HG03175 (cell line): ENCODE measurements around the gene LENEP.

Source experiments
- ATAC-seq: cut with Tn5 transposase; IDR thresholded peaks from one replicate; pipeline ENCODE4 v1.9.1; 2021; ENCODE audit warnings: mild to moderate bottlenecking, moderate library complexity; ENCODE audit not compliant: unreplicated experiment

Gene LENEP

DNA sequence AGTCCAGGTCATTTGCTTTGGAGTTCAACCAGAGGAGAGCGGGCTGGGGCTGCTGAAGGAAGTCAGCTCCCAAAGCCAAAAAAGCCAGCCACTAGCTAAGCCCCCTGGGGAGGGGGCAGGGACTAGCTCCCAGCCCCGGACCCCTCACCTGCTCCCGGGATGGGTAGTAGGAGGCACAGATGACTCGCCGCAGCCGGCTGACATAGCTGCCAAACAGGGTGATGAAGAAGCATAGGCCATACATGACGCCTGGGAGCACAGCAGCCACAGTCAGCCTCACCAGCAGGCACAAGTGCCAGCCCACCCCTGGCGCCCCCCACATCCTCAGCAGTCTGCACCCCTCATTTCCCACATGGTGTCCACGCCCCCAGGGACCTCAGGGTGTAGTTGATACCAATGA, 32.8 kb downstream of the LENEP start:
- ATAC-seq, result no peak

DNA sequence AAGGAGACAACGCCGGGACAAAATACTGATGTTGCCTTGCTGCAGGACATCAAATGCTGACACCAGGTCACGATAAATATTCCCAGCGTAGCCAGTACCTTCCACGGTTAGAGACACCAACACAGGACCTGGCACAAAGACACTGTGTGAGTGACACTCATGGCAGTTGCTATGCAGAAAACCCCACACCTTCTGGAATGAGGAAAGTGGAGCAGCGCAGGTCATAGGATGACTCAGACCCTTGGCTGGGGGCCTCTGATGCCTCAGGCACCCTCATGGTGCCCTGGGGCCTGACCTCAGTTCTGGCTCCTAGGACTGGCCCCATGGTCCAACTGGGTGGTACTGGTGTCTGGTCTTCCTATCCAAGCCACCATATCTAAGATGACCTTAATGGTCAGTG, 33.2 kb downstream of the LENEP start:
- ATAC-seq, result no peak

DNA sequence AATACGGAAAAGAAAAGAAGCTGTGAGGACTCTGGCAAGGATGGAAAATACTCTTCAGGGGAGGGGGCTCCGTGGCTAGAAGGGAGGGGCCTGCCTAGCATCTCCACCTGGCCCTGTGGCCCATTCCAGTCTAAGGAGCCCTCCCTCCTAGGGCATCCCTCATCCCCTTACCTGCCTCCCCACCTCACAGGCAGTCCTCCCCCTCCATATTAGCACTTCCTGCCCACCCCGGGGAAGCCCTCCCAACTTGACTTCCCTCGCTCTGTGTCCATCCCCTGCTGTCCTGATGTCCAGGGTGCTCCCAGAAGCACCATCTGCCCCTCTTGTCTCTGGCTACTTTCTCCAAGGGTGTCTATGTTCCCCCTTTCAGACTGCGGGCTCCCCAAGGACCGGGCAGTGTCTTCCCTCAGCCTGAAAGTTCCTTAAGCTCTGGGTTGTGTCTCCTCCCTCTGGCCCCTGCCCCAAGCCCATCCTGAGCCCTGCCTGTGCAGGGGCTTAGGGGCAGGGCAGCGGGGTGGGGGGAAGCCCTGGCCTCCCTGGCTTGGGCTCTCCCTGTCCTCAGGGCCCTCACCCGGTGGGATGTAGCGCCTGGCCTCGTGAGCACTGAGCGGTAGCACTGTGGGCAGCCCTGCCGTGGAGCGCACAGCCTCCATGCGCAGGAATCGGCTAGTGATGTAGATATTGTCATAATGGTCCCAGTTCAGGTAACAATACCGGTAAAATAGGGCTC, 36.3 kb downstream of the LENEP start:
- no peak for ATAC-seq

- ATAC-seq, result no peak
Measured at GRCh38 chr1:155030243-155030795, 36.9 kb downstream of the LENEP start.

DNA sequence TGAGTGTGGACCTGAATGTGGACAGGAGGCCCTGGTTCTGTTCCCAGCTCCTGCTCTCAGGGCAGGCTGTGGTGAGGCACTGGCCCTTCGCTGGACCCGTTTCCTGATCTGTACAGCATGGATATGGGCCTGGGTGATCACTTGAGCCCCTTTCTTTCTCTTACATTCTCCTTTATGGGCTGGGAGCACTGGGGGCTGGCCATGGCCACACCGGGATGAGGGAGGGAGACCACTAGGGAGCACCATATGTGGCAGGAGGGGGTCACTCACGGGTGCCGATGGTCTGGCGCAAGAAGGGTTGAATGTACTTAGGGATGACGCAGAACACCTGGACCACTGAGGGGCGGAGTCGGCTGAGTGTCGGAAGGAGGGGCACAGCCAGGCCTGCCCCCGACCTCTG, 37.5 kb downstream of the LENEP start:
- no peak for ATAC-seq

DNA sequence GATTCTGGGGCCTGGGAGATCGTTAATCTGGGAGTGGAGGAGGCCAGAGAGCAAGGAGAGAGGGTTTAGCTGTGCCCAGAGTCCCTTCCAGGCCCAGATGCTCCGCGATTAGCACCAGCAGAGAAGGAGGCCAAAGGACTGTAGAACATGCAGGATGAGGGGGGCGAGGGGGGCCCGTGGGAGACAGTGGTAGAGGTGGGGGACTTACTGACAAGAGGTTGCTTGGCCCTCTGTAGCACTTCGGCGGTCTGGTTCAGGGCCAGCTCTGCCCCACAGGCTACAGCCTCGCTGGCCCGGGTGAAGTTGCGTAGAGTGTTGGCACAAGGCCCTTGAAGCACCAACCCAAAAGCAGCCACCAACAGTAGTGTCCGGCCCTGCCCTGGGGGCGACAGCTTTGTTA, 39.5 kb downstream of the LENEP start:
- ATAC-seq, result no peak

GRCh38 chr1:155033524-155033923, 40.1 kb downstream of the LENEP start, which contains the start of the genes DCST1 and DCST2:
Gene DCST1 (plus strand): TSS chr1:155033824. CDS start chr1:155034037, 213 bp downstream.
Gene DCST2 (minus strand): TSS chr1:155033781. CDS start chr1:155033701, 80 bp downstream.
- no peak for ATAC-seq

DNA sequence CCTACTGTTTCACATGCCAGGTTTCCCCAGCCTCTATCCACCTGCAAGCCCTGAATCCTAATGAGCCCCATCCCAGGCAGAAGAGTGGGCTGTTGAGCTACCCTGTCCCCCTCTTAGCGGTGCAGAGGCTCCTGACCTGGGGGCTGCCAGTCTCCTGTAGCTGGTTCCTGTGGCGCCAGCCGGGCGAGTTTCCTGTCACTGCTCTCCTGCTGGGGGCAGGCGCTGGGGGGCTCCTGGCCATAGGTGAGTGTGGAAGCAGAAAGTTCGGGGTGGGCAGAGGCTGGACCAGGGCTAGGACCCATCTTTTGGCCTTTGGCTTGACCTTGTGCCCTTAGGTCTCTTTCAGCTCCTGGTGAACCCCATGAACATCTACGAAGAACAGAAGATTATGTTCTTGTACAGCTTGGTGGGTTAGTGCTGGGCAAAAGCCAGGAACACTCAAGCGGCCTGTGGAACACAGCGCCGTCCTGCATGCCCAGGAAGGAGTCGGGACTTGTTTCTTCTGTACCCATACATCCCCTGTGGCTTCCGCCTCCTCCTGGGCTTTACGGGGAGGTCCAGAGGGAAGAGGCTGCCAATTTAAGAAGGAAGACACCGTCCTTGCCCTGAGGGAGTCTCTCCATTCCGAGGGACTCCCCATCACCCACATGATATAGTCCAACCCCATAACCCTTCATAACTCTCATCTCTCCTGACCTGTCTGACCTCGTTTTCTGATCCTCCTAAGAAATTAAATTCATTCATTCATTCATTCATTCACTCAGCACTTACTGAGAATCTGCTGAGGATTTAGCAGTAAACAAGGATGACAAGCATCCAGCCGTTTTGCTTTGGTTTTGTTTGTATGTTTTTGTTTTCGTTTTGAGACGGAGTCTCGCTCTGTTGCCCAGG, 41.2 kb downstream of the LENEP start:
- no peak for ATAC-seq

DNA sequence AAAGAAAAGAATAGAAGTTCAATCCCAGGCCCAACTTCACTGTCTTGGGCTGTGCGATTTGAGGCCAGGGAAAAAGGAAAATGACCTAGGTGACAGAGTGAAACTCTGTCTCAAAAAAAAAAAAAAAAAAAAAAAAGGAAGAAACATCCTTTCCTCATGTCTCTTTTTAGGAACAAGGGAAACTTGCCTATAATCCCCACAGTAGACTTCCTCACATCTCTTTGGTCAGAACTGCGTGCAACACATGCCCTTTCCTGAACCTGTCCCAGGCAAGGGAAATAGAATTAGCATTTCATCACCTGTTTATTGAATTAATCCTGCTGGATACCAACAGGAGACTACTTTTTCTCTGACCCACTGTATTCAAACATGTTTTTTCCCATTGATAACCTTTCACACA, 42.5 kb downstream of the LENEP start:
- no peak for ATAC-seq

DNA sequence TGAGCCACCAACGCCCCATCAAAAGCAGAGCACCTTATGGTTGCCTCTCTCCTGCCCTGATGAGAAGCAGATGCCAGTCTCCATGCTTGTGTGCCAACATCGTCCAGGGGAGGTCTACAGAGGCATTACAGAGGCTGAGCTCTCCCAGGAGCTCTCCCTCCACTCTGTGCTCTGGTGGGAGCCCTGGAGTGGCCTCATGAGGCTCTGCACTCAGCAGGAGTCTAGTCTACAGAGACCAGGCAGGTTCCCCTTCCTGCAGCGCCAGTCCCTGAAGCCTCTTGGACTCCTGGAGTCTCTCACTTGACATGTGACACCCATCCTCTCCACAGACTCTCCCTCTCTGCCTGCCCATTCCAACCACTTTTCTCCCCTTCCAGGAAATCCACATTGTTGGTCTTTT, 43.7 kb downstream of the LENEP start:
- ATAC-seq, result no peak

GRCh38 chr1:155037851-155038441, 44.6 kb downstream of the LENEP start:
- ATAC-seq, result no peak

DNA sequence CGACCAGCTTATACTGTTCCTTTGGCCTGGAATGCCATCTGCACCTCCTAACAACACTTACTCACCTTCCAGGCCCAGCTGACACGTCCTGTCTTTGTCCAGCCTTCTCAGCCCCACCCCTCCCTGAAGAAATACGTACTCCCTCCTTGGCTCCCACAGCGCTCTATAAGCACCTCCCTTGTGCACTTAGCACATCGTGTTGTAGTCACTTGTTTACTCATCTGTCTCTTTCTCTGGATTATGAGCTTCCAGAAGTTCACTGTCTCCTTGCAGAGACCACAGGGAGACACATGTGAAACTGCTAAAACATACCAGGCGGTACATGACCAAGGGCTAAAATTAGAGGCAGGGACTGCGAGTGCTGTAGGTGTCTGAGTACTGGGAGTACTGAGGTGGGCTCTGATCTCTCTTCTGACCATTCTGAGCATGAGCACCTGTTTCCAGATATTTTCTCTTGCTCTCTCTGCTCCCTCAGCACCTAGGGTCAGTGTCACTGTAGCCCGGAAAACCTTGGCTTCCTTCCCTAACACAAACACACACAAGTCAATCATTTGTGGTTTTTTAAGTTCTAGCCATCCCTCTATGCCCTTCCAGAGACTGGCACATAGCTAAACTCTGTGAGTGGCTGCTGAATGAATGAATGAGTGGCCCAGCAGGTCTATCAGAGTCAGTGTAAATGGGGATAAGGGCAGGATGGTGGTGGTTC, 45.4 kb downstream of the LENEP start:
- no peak for ATAC-seq

DNA sequence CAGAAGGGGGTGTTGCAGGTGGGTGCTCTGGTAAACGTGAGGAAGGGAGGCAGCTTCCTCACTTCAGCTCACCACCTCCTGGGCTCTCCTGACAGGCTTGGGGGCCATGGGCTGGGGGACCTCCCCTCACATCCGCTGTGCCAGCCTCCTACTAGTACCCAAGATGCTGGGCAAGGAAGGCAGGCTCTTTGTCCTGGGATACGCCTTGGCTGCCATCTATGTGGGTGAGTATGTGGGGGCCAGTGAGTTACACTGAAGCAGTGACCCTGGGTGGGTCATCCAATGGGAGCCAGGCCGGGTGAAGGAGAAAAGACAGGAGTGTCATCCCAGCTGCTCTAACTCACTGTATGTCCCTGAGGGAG, 45.9 kb downstream of the LENEP start:
- ATAC-seq, result no peak

DNA sequence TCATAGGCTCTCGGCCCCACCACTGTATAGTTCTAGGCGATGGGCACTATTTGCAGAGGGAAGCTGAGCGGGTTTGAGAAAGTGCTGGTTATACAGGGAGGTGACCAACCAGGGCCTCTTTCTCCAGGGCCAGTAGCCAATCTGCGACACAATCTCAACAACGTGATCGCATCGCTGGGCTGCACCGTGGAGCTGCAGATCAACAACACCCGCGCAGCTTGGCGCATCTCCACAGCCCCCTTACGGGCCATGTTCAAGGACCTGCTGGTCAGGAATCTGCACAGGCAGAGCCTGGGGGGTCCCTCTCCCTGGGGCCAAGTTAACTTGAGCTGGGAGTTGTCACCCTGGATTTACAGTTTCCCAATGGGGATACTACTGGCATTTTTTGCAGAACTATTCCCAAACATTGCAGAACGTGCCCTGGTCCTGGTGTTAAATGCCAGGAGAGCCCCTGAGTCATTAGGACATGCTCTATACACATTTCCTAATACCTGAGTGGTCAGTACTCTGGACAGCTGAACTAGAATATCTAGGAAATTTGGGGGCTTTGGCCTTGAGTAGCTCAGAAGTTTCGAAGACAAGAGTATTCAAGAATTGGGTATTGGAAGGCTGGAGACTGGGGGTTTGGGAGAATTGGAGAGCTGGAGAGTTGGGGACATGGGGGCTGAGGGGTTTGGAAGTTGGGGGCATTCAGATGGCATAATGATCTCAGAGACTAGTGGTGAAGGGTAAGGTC, 47.1 kb downstream of the LENEP start:
- ATAC-seq, result no peak

GRCh38 chr1:155042789-155043188, 49.4 kb downstream of the LENEP start:
- no peak for ATAC-seq

GRCh38 chr1:155043301-155043702, 49.9 kb downstream of the LENEP start:
- ATAC-seq, result no peak

GRCh38 chr1:155043793-155044192, 50.4 kb downstream of the LENEP start:
- no peak for ATAC-seq
